ENCODE data around the gene CDH12. TPM values are rescaled to one million over a fixed set of nuclear protein-coding genes. Genes with fewer than 3 reads are reported as not detected.
"Not testable (repeated sequence)": the region's sequence is repeated elsewhere in the genome, so short reads cannot be mapped to it uniquely, and the experiment has no call there.

CDH12 gene
- total and polyA plus RNA-seq, 4 donors: 0.02 to 3.7 (median 0.31) TPM; not detected in 1

DNA sequence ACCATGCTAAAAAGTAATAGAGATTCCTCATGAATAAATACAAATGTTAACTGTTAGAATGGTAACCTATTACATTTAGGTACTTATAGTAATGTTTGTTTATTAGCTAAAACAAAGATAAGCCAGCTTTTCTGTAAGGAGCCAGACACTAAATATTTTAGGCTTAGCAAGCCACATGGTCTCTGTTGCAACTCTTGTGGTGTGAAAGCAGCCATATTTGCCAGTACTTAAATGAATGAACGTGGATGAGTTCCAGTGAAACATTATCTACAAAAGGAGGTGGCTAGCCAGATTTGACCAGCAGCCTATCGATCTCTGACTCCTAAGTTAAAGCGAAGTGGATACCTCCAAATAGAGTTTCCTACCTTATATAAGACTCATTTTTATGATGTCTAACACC lies 331.6 kb downstream of the CDH12 start:
- WGBS, 2 donors: 67 to 85% methylated on average over 3 of the region's 3 CpGs

DNA sequence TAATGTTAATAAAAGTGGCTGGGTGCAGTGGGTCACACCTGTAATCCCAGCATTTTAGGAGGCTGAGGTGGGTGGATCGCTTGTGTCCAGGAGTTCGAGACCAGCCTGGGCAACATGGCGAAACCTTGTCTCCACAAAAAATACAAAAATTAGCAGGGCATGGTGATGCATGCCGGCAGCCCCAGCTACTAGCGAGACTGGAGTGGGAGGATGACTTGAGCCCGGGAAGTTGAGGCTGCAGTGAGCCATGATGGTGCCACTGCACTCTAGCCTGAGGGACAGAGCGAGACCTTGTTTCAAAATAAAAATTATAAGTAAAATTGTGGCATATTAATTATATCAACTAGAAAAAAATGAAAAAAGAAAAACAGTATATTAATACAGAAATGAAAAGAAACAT lies 336.6 kb downstream of the CDH12 start:
- DNase-seq; H3K4me1 ChIP-seq (ENCODE audit: control insufficient read depth in 5 of 5, insufficient read depth in 5 of 5, low read length in 5 of 5); H3K4me3 ChIP-seq; H3K9ac ChIP-seq (ENCODE audit: insufficient read depth in 1 of 2, low read length in 2 of 2); ATAC-seq (ENCODE audit: insufficient read depth, low FRiP score); H3K36me3 ChIP-seq (ENCODE audit: control insufficient read depth in 4 of 4, insufficient read depth in 4 of 4, low read length in 4 of 4); H3K9me3 ChIP-seq (ENCODE audit: control insufficient read depth in 4 of 4, insufficient read depth in 3 of 4, low read length in 3 of 4); H3K27ac ChIP-seq (ENCODE audit: low read depth in 1 of 2, low read length in 1 of 2); H3K27me3 ChIP-seq (ENCODE audit: control insufficient read depth in 3 of 3, insufficient read depth in 3 of 3, low read length in 2 of 3): not testable (repeated sequence)
- WGBS, 2 donors: 88 to 96% methylated on average over 7 of the region's 7 CpGs

More for the DNA sequence above, 331.6 kb downstream of the CDH12 start:
- Histone ChIP-seq H3K36me3 (ENCODE audit: control insufficient read depth in 4 of 4, insufficient read depth in 4 of 4, low read length in 4 of 4) (no peaks in the 10 kb centered on the region), H3K4me1 (ENCODE audit: control insufficient read depth in 5 of 5, insufficient read depth in 5 of 5, low read length in 5 of 5) (no peaks in the 10 kb centered on the region), H3K4me3 (no peak overlapping the region), H3K27me3 (ENCODE audit: control insufficient read depth in 3 of 3, insufficient read depth in 3 of 3, low read length in 2 of 3) (no peaks in the 10 kb centered on the region), H3K9ac (ENCODE audit: insufficient read depth in 1 of 2, low read length in 2 of 2) (no peak overlapping the region), H3K9me3 (ENCODE audit: control insufficient read depth in 4 of 4, insufficient read depth in 3 of 4, low read length in 3 of 4) (peaks cover 0 to 3% (median 1%) of the 10 kb centered on the region in 4 donors), H3K27ac (ENCODE audit: low read depth in 1 of 2, low read length in 1 of 2) (no peak overlapping the region)
- TF ChIP-seq, protein P1, sequence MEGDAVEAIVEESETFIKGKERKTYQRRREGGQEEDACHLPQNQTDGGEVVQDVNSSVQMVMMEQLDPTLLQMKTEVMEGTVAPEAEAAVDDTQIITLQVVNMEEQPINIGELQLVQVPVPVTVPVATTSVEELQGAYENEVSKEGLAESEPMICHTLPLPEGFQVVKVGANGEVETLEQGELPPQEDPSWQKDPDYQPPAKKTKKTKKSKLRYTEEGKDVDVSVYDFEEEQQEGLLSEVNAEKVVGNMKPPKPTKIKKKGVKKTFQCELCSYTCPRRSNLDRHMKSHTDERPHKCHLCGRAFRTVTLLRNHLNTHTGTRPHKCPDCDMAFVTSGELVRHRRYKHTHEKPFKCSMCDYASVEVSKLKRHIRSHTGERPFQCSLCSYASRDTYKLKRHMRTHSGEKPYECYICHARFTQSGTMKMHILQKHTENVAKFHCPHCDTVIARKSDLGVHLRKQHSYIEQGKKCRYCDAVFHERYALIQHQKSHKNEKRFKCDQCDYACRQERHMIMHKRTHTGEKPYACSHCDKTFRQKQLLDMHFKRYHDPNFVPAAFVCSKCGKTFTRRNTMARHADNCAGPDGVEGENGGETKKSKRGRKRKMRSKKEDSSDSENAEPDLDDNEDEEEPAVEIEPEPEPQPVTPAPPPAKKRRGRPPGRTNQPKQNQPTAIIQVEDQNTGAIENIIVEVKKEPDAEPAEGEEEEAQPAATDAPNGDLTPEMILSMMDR (IDR thresholded peaks at IDR 0.05; ENCODE audit: control extremely low read depth, extremely low read depth): no peak
- no peak for ATAC-seq (ENCODE audit: insufficient read depth, low FRiP score)
- peak in 2 of 3 donors; percentile 36 to 56 for DNase-seq

DNA sequence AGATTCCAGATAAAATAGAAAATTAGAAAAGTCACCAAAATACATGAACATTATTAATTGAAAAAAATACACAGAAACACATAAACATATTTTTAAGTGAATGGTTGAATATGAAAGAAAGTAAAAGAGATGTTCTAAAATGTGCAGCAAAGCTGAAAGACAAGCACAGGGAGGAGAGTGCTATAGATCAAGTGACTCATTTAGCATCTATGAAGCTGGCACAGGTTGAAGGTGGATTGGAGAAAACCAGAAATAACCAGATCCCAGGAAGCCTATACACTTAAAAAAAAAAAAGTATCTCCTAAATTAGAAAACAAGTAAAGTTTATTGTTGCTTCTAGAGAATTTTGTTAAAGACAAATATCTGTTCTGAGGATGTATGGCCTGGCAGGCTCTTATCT lies 338.9 kb downstream of the CDH12 start:
- Histone ChIP-seq H3K9ac (ENCODE audit: insufficient read depth in 1 of 2, low read length in 2 of 2) (no peak overlapping the region), H3K27ac (ENCODE audit: low read depth in 1 of 2, low read length in 1 of 2) (no peak overlapping the region), H3K4me1 (ENCODE audit: control insufficient read depth in 5 of 5, insufficient read depth in 5 of 5, low read length in 5 of 5) (no peaks in the 10 kb centered on the region), H3K4me3 (no peak overlapping the region), H3K27me3 (ENCODE audit: control insufficient read depth in 3 of 3, insufficient read depth in 3 of 3, low read length in 2 of 3) (no peaks in the 10 kb centered on the region), H3K9me3 (ENCODE audit: control insufficient read depth in 4 of 4, insufficient read depth in 3 of 4, low read length in 3 of 4) (peaks cover 0 to 3% (median 0%) of the 10 kb centered on the region in 4 donors), H3K36me3 (ENCODE audit: control insufficient read depth in 4 of 4, insufficient read depth in 4 of 4, low read length in 4 of 4) (no peaks in the 10 kb centered on the region)
- DNase-seq (no peak), ATAC-seq (ENCODE audit: insufficient read depth, low FRiP score) (no peak)
- TF ChIP-seq, protein P1 (IDR thresholded peaks at IDR 0.05; ENCODE audit: control extremely low read depth, extremely low read depth): no peak

DNA sequence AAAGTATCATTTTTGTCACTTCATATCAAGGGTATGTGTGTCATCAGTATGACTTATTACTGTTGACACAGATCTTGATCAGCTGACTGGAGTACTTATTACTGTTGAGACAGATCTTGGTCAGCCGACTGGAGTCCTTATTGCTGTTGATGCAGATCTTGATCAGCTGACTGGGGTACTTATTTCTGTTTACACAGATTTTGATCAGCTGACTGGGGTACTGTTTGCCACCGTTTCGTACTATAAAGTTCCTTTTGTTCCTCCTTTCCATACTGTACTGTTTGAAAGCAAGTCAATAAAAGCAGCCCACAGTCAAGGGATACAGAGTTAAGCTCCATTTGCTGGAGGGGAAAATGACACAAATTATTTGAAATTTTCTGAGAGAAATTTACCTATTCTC lies 347.3 kb downstream of the CDH12 start:
- Histone ChIP-seq H3K36me3 (ENCODE audit: control insufficient read depth in 4 of 4, insufficient read depth in 4 of 4, low read length in 4 of 4) (no peaks in the 10 kb centered on the region), H3K9ac (ENCODE audit: insufficient read depth in 1 of 2, low read length in 2 of 2) (no peak overlapping the region), H3K9me3 (ENCODE audit: control insufficient read depth in 4 of 4, insufficient read depth in 3 of 4, low read length in 3 of 4) (no peaks in the 10 kb centered on the region), H3K4me1 (ENCODE audit: control insufficient read depth in 5 of 5, insufficient read depth in 5 of 5, low read length in 5 of 5) (no peaks in the 10 kb centered on the region), H3K27ac (ENCODE audit: low read depth in 1 of 2, low read length in 1 of 2) (no peak overlapping the region), H3K27me3 (ENCODE audit: control insufficient read depth in 3 of 3, insufficient read depth in 3 of 3, low read length in 2 of 3) (no peaks in the 10 kb centered on the region), H3K4me3 (no peak overlapping the region)
- DNase-seq (no peak), ATAC-seq (ENCODE audit: insufficient read depth, low FRiP score) (no peak)
- TF ChIP-seq, protein P1 (IDR thresholded peaks at IDR 0.05; ENCODE audit: control extremely low read depth, extremely low read depth): no peak
- WGBS, 2 donors: 49 to 50% methylated on average over 3 of the region's 3 CpGs

Measured in lung (tissue), 12 donors.